Uterus (tissue), 4 donors: ENCODE measurements around the gene IL1RAPL2. TPM values are rescaled to one million over a fixed set of nuclear protein-coding genes. Genes with fewer than 3 reads are reported as not detected.

ENCODE experiments used
- DNase-seq, 2 donors: peaks; one replicate each; pipeline ENCODE4 v3.0.0-alpha.2; 2019 to 2020
- H3K27ac ChIP-seq, 2 donors: fragments of 200-600 bp; sonication (generic); 1 replicate in 1 of 2; 2 replicates in 1 of 2; pipeline ENCODE4 v1.5.1; 2016 to 2018
- H3K27me3 ChIP-seq, 2 donors: fragments of 200-600 bp; sonication (generic); one replicate each; pipeline ENCODE4 v1.5.1; 2018 to 2019; ENCODE audit warnings: control low read depth in 1 of 2
- H3K36me3 ChIP-seq, 2 donors: fragments of 200-600 bp; sonication (generic); one replicate each; pipeline ENCODE4 v1.5.1; 2019; ENCODE audit warnings: control low read depth in 1 of 2
- H3K4me1 ChIP-seq, 2 donors: fragments of 200-600 bp; sonication (generic); one replicate each; pipeline ENCODE4 v1.5.1; 2018 to 2019; ENCODE audit warnings: control low read depth in 1 of 2
- H3K4me3 ChIP-seq, 2 donors: fragments of 200-600 bp; sonication (generic); 1 replicate in 1 of 2; 2 replicates in 1 of 2; pipeline ENCODE4 v1.5.1; 2018 to 2019; ENCODE audit warnings: mild to moderate bottlenecking in 1 of 2
- H3K9me3 ChIP-seq, 2 donors: fragments of 200-600 bp; sonication (generic); one replicate each; pipeline ENCODE4 v1.5.1; 2019; ENCODE audit warnings: control low read depth in 1 of 2
- CTCF ChIP-seq, 4 experiments: fragments of 200-600 bp in 2 of 4; fragments of 450-650 bp in 2 of 4; sonication (generic) in 2 of 4; IDR thresholded peaks; one replicate each; pipeline ENCODE4 v1.5.1; 2016 to 2019; ENCODE audit warnings: antibody characterized with exemption in 4 of 4, mild to moderate bottlenecking in 2 of 4, moderate library complexity in 1 of 4
- POLR2A ChIP-seq, 2 donors: fragments of 450-650 bp; IDR thresholded peaks; one replicate each; pipeline ENCODE4 v1.6.1; 2016; ENCODE audit warnings: antibody characterized with exemption in 2 of 2, mild to moderate bottlenecking in 1 of 2, moderate library complexity in 1 of 2
- intact Hi-C: fragments of 100-400 bp; cut with DNase I; formaldehyde crosslinking; loops from one replicate; pipeline ENCODE4 v1.15.1; 2023; ENCODE audit warnings: low total_unique reads
- total RNA-seq, 4 donors: library from RNA; depleted of rRNA in 3 of 4; stranded (reverse); fragments of >200 nt in 3 of 4; gene quantifications; one replicate each; pipeline versions ENCODE4 v1.1.0 to v1.2.4, GENCODE V29; 2014 to 2023
- donor health status: DM: yes; HTN: yes; CAD: no.

The IL1RAPL2 gene
- total RNA-seq, 4 donors from 2014 or later, result 2.1 TPM; not detected in 3

GRCh38 chrX:105462186-105462585 is 896.2 kb downstream of the IL1RAPL2 start:
- TF ChIP-seq POLR2A (IDR thresholded peaks at IDR 0.05) (no peak), CTCF (IDR thresholded peaks at IDR 0.05) (no peak)
- H3K27me3 ChIP-seq, result no peaks in the 10 kb centered on the region
- no peaks in the 10 kb centered on the region for H3K4me1 ChIP-seq
- no peak overlapping the region for H3K4me3 ChIP-seq
- H3K9me3 ChIP-seq, result no peaks in the 10 kb centered on the region
- no peaks in the 10 kb centered on the region for H3K36me3 ChIP-seq
- H3K27ac ChIP-seq, result no peak overlapping the region
- no peak for DNase-seq
- intact Hi-C loops, result no loop called here

GRCh38 chrX:105463473-105463872 is 897.5 kb downstream of the IL1RAPL2 start:
- Histone ChIP-seq H3K36me3 (no peaks in the 10 kb centered on the region), H3K9me3 (no peaks in the 10 kb centered on the region), H3K4me1 (no peaks in the 10 kb centered on the region), H3K27ac (no peak overlapping the region), H3K27me3 (no peaks in the 10 kb centered on the region), H3K4me3 (no peak overlapping the region)
- TF ChIP-seq POLR2A (IDR thresholded peaks at IDR 0.05) (no peak), CTCF (IDR thresholded peaks at IDR 0.05) (no peak)
- intact Hi-C loops, result no loop called here
- no peak for DNase-seq

GRCh38 chrX:105464618-105465017 is 898.6 kb downstream of the IL1RAPL2 start:
- Histone ChIP-seq H3K9me3 (no peaks in the 10 kb centered on the region), H3K4me1 (no peaks in the 10 kb centered on the region), H3K4me3 (no peak overlapping the region), H3K27ac (no peak overlapping the region), H3K36me3 (no peaks in the 10 kb centered on the region), H3K27me3 (no peaks in the 10 kb centered on the region)
- no peak for TF ChIP-seq POLR2A (IDR thresholded peaks at IDR 0.05)
- intact Hi-C loops, result no loop called here
- DNase-seq, result no peak

GRCh38 chrX:105468741-105469140 is 902.7 kb downstream of the IL1RAPL2 start:
- no peak for TF ChIP-seq CTCF (IDR thresholded peaks at IDR 0.05)
- TF ChIP-seq POLR2A (IDR thresholded peaks at IDR 0.05), result no peak

GRCh38 chrX:105471597-105471996 is 905.6 kb downstream of the IL1RAPL2 start:
- Histone ChIP-seq H3K36me3 (no peaks in the 10 kb centered on the region), H3K4me3 (no peak overlapping the region), H3K27ac (no peak overlapping the region), H3K4me1 (no peaks in the 10 kb centered on the region), H3K9me3 (no peaks in the 10 kb centered on the region), H3K27me3 (no peaks in the 10 kb centered on the region)
- TF ChIP-seq POLR2A (IDR thresholded peaks at IDR 0.05), result no peak
- no peak for TF ChIP-seq CTCF (IDR thresholded peaks at IDR 0.05)
- intact Hi-C loops, result no loop called here
- DNase-seq, result no peak

More at GRCh38 chrX:105468741-105469140, 902.7 kb downstream of the IL1RAPL2 start:
- DNase-seq, result no peak
- no peak overlapping the region for H3K4me3 ChIP-seq
- no peaks in the 10 kb centered on the region for H3K4me1 ChIP-seq
- H3K27me3 ChIP-seq, result no peaks in the 10 kb centered on the region
- intact Hi-C loops, result no loop called here
- H3K27ac ChIP-seq, result no peak overlapping the region
- no peaks in the 10 kb centered on the region for H3K9me3 ChIP-seq
- H3K36me3 ChIP-seq, result no peaks in the 10 kb centered on the region

- H3K4me1 ChIP-seq, result no peaks in the 10 kb centered on the region
- H3K27me3 ChIP-seq, result no peaks in the 10 kb centered on the region
- no peak overlapping the region for H3K27ac ChIP-seq
- DNase-seq, result no peak
- TF ChIP-seq POLR2A (IDR thresholded peaks at IDR 0.05), result no peak
- no peak for TF ChIP-seq CTCF (IDR thresholded peaks at IDR 0.05)
- no peak overlapping the region for H3K4me3 ChIP-seq
- no peaks in the 10 kb centered on the region for H3K9me3 ChIP-seq
- intact Hi-C loops, result no loop called here
- H3K36me3 ChIP-seq, result no peaks in the 10 kb centered on the region
Measured at GRCh38 chrX:105475801-105476200, 909.8 kb downstream of the IL1RAPL2 start.
